Breast epithelium (tissue), 3 donors: ENCODE results near the gene SKAP2.

Experiments used
- CTCF ChIP-seq, 3 donors: fragments of 450-650 bp; IDR thresholded peaks; one replicate each; pipeline ENCODE4 v1.5.1; 2016 to 2017; ENCODE audit warnings: antibody characterized with exemption in 3 of 3, mild to moderate bottlenecking in 3 of 3, moderate library complexity in 3 of 3
- POLR2A ChIP-seq: fragments of 450-650 bp; IDR thresholded peaks from one replicate; pipeline ENCODE4 v1.6.1; 2016; ENCODE audit warnings: antibody characterized with exemption, mild to moderate bottlenecking, moderate library complexity
- POLR2AphosphoS5 ChIP-seq, 3 donors: sonication (generic); formaldehyde crosslinking; IDR thresholded peaks; one replicate each; pipeline ENCODE4 v1.6.1; 2017; ENCODE audit warnings: antibody characterized with exemption in 3 of 3

GRCh38 chr7:26694713-26695112 lies 169.7 kb downstream of the SKAP2 start:
- no peak for TF ChIP-seq CTCF (IDR thresholded peaks at IDR 0.05)
- TF ChIP-seq POLR2A: no peak
- TF ChIP-seq POLR2AphosphoS5 (IDR thresholded peaks at IDR 0.05): no peak
